SK-N-MC (cell line): Measurements from ENCODE around the gene NLRC5.

Experiments
- EZH2 ChIP-seq: fragments of 200-600 bp; sonication (generic); IDR thresholded peaks from one replicate; pipeline ENCODE4 v1.6.1; 2017; ENCODE audit warnings: antibody characterized with exemption
- FOXP2 ChIP-seq: optimal IDR thresholded peaks from 2 replicates; pipeline ENCODE3; 2011; ENCODE audit warnings: mild to moderate bottlenecking, moderate library complexity; ENCODE audit not compliant: insufficient read depth; ENCODE audit errors: extremely low read length, control extremely low read depth
- POLR2AphosphoS5 ChIP-seq: IDR thresholded peaks from 2 replicates; pipeline ENCODE4 v1.6.1; 2012; ENCODE audit warnings: mild to moderate bottlenecking, low read depth, low read length, borderline replicate concordance

DNA sequence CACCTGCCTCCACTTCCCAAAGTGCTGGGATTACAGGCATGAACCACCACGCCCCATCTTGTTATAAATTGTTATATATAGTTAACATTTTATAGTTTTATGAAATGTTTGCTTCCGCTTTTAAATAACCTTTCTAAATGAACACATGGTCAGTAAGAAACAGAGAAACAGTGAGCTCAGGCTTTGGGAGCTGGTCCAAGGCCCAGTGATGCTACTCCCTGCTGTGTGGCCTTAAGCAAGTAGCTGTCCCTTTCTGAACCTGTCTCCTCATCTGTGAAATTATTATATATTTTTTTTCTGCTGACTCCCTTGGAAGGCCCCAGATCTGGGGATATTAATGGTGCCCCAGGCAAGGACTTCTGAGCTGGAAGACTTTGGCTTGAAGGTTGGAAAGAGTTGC, 122.1 kb downstream of the NLRC5 start:
- no peak for TF ChIP-seq POLR2AphosphoS5
- no peak for TF ChIP-seq EZH2
- no peak for TF ChIP-seq FOXP2
